GM12878 (cell line): ENCODE results near the gene HEPHL1. TPM values are rescaled to one million over a fixed set of nuclear protein-coding genes. Genes with fewer than 3 reads are reported as not detected.

Experiments used
- ATAC-seq: fragments of 200-7000 bp; cut with Tn5 transposase; 3 replicates; pipeline ENCODE4 v1.9.1; 2020; ENCODE audit warnings: mild to moderate bottlenecking, moderate library complexity
- BruUV-seq: library from RNA; stranded (reverse); fragments of 400-500 nt; replicated peaks from 2 replicates; lab custom pipeline; 2021; lab: Mats Ljungman, UMichigan
- CTCF ChIA-PET: fragments of 300-600 bp; sonication (Branson Sonifier 250); formaldehyde crosslinking; extraction: SDS; loops from one replicate; lab custom pipeline; 2021; ENCODE audit warnings: inconsistent platforms; lab: Yijun Ruan, JAX
- POLR2A ChIA-PET: fragments of 350-600 bp; formaldehyde crosslinking; extraction: SDS; loops from one replicate; lab custom pipeline; 2021; ENCODE audit warnings: inconsistent platforms; lab: Charles Lee
- RAD21 ChIA-PET: fragments of 300-600 bp; sonication (Branson Sonifier 250); formaldehyde crosslinking; loops from one replicate; lab custom pipeline; 2023; ENCODE audit warnings: antibody characterized with exemption; ENCODE audit not compliant: unreplicated experiment; lab: Charles Lee
- SMC1A ChIA-PET: fragments of 300-600 bp; sonication (Branson Sonifier 250); formaldehyde crosslinking; loops from one replicate; lab custom pipeline; 2023; ENCODE audit not compliant: unreplicated experiment, uncharacterized antibody; lab: Charles Lee
- DNase-seq: peaks from one replicate; pipeline ENCODE4 v3.0.0-alpha.2; 2011; ENCODE audit warnings: low read depth, low spot score
- FAIRE-seq: peaks from 3 replicates; lab custom pipeline; 2011; peaks lifted over from hg19 to GRCh38; lab: Jason Lieb, UNC
- H2AFZ ChIP-seq: 2 replicates; pipeline ENCODE4 v1.6.0; 2011; ENCODE audit warnings: low read depth, low read length, control low read depth; ENCODE audit not compliant: control insufficient read depth
- H3K27ac ChIP-seq: 2 replicates; pipeline ENCODE4 v1.5.1; 2011; ENCODE audit warnings: control low read depth; ENCODE audit not compliant: control insufficient read depth, insufficient read depth
- H3K27me3 ChIP-seq, 2 experiments: replicated peaks in 1 of 2; 2 replicates each; pipeline versions ENCODE4 v1.6.0 to v1.6.1; 2011; ENCODE audit warnings: low read length in 1 of 2; ENCODE audit not compliant: control insufficient read depth in 2 of 2, insufficient read depth in 2 of 2
- H3K36me3 ChIP-seq, 2 experiments: 2 replicates each; pipeline ENCODE4 v1.5.1; 2011; ENCODE audit warnings: low read length in 1 of 2; ENCODE audit not compliant: control insufficient read depth in 2 of 2, insufficient read depth in 2 of 2
- H3K4me1 ChIP-seq: 2 replicates; pipeline ENCODE4 v1.6.1; 2011; ENCODE audit warnings: mild to moderate bottlenecking, low read length, moderate library complexity, mixed read lengths; ENCODE audit not compliant: control insufficient read depth, insufficient read depth
- H3K4me2 ChIP-seq: 2 replicates; pipeline ENCODE4 v1.6.0; 2011; ENCODE audit warnings: control low read depth; ENCODE audit not compliant: control insufficient read depth, insufficient read depth
- H3K4me3 ChIP-seq: fragments of 200-600 bp; sonication (generic); 2 replicates; pipeline ENCODE4 v1.5.1; 2016
- H3K79me2 ChIP-seq: 2 replicates; pipeline ENCODE4 v1.6.0; 2011; ENCODE audit warnings: low read length; ENCODE audit not compliant: control insufficient read depth, insufficient read depth
- H3K9ac ChIP-seq: 2 replicates; pipeline ENCODE4 v1.8.0; 2011; ENCODE audit warnings: low read length, control low read depth, mixed read lengths; ENCODE audit not compliant: control insufficient read depth, insufficient read depth
- H3K9me3 ChIP-seq: replicated peaks from 3 replicates; pipeline ENCODE4 v1.5.1; 2011; ENCODE audit warnings: mild to moderate bottlenecking, low read length; ENCODE audit not compliant: control insufficient read depth, insufficient read depth
- H4K20me1 ChIP-seq: 2 replicates; pipeline ENCODE4 v1.6.0; 2011; ENCODE audit not compliant: control insufficient read depth, insufficient read depth
- BMI1 ChIP-seq: fragments of 450-650 bp; IDR thresholded peaks from 2 replicates; pipeline ENCODE4 v1.6.1; 2016; ENCODE audit warnings: mild to moderate bottlenecking, moderate library complexity, borderline replicate concordance
- ELK1 ChIP-seq: IDR thresholded peaks from 2 replicates; pipeline ENCODE4 v1.6.1; 2012; ENCODE audit warnings: low read depth, low read length, improper control_type of control experiment
- IKZF2 ChIP-seq, 2 experiments: fragments of 450-650 bp; IDR thresholded peaks; 2 replicates each; pipeline ENCODE4 v1.6.1; 2017; ENCODE audit warnings: mild to moderate bottlenecking in 2 of 2, moderate library complexity in 2 of 2
- MEF2B ChIP-seq: fragments of 450-650 bp; IDR thresholded peaks from 2 replicates; pipeline ENCODE4 v1.6.1; 2018; ENCODE audit warnings: mild to moderate bottlenecking, moderate library complexity; ENCODE audit not compliant: partially characterized antibody, poor library complexity, severe bottlenecking
- POLR2AphosphoS5 ChIP-seq: IDR thresholded peaks from 2 replicates; pipeline ENCODE4 v1.6.1; 2011; ENCODE audit warnings: mild to moderate bottlenecking, low read length, inconsistent platforms
- RAD21 ChIP-seq: IDR thresholded peaks from 2 replicates; pipeline ENCODE4 v1.6.1; 2011; ENCODE audit warnings: mild to moderate bottlenecking, low read depth, low read length, moderate library complexity; ENCODE audit not compliant: insufficient read depth
- RCOR1 ChIP-seq: conservative IDR thresholded peaks from 2 replicates; pipeline ENCODE4 v1.6.1; 2012; ENCODE audit warnings: low read depth, low read length, improper control_type of control experiment
- SIN3A ChIP-seq: IDR thresholded peaks from 2 replicates; pipeline ENCODE4 v1.6.1; 2012; ENCODE audit warnings: low read depth, low read length, improper control_type of control experiment
- SMARCA5 ChIP-seq: fragments of 450-650 bp; IDR thresholded peaks from 2 replicates; pipeline ENCODE4 v1.6.1; 2017; ENCODE audit warnings: mild to moderate bottlenecking
- TAF1 ChIP-seq: IDR thresholded peaks from 2 replicates; pipeline ENCODE4 v1.6.1; 2011; ENCODE audit warnings: mild to moderate bottlenecking, low read depth, low read length, borderline replicate concordance
- ZBTB40 ChIP-seq: fragments of 450-650 bp; IDR thresholded peaks from 2 replicates; pipeline ENCODE4 v1.6.1; 2016; ENCODE audit warnings: mild to moderate bottlenecking, moderate library complexity, borderline replicate concordance
- WGBS: methylation state at CpG from one replicate; pipeline ENCODE4 v1.1.6; 2016; ENCODE audit warnings: low lambda C conversion rate; ENCODE audit not compliant: insufficient replicate concordance, insufficient coverage; ENCODE audit errors: missing lambda C conversion rate; 5-methylcytosine and 5-hydroxymethylcytosine counted together
- in situ Hi-C: fragments of 300-500 bp; cut with MboI; formaldehyde crosslinking; loops from 9 replicates; pipeline ENCODE4 v1.14.3; 2018; ENCODE audit warnings: mixed read lengths
- intact Hi-C: fragments of 100-400 bp; cut with micrococcal nuclease; formaldehyde crosslinking; loops from one replicate; pipeline ENCODE4 v1.14.2; 2022; ENCODE audit not compliant: unreplicated experiment
- polyA plus RNA-seq, 11 experiments: library from polyadenylated mRNA; depleted of rRNA in 4 of 11; unstranded in 6 of 11; stranded (reverse) in 5 of 11; fragments of >200 nt; fragmentation: Nextera tagmentation in 4 of 11; fragmentation: Illumina TruSeq in 1 of 11; extraction: Ambion mirVana in 4 of 11; extraction: Trizol in 1 of 11; gene quantifications; 1 replicate in 1 of 11; 2 replicates in 10 of 11; pipeline versions ENCODE4 v1.2.1 to v1.2.3, GENCODE V29; 2011 to 2016; ENCODE audit warnings: inconsistent platforms in 2 of 11, missing spikeins in 2 of 11, low read depth in 1 of 11
- total RNA-seq, 4 experiments: library from RNA; depleted of rRNA in 3 of 4; stranded (reverse); fragments of >200 nt in 3 of 4; fragmentation: Illumina TruSeq in 1 of 4; extraction: Trizol in 1 of 4; gene quantifications; 2 replicates each; pipeline versions ENCODE4 v1.2.1 to v1.2.3, GENCODE V29; 2013 to 2021
- TF ChIP-seq, protein P1 (sequence below): IDR thresholded peaks from 2 replicates; pipeline ENCODE4 v1.6.1; 2012; ENCODE audit warnings: low read depth, low read length, improper control_type of control experiment

HEPHL1 gene
- total and polyA plus RNA-seq, 10 of the 15 experiments (the other 5 are each of a cell fraction or from before 2014, with no cell fraction given), result 0.02 to 0.08 (median 0.05) TPM; not detected in 6

DNA sequence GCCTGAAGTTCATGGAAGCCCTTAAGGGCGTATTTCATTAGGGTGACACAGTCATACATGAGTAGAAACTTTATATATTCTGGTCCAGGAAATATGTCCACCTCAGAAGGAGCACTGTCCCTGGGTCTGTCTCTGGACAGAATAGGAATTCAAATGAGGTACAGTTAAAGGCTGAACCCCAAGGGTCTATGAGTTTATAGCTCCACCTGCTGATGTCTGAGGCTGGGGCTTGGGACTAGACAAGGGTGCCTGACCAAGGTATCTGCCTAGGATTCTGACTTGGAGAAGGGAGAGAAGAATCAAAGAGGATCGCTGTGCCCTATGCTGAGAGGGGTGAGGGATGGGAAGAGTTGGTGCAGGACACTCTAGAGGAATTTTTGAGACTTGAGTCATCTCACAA lies 14.9 kb downstream of the HEPHL1 start:
- RAD21 ChIA-PET, result no interaction called here
- POLR2A ChIA-PET, result no interaction called here
- Histone ChIP-seq H3K4me2 (no peak overlapping the region), H3K9ac (no peak overlapping the region), H4K20me1 (no peaks in the 10 kb centered on the region), H3K9me3 (no peaks in the 10 kb centered on the region), H3K4me1 (no peaks in the 10 kb centered on the region), H2AFZ (no peak overlapping the region), H3K36me3 (no peaks in the 10 kb centered on the region), H3K27ac (no peak overlapping the region), H3K27me3 (no peaks in the 10 kb centered on the region), H3K79me2 (no peaks in the 10 kb centered on the region), H3K4me3 (no peak overlapping the region)
- BruUV-seq, result no TSS peak
- in situ Hi-C loops, result no loop called here
- DNase-seq (no peak), ATAC-seq (no peak), FAIRE-seq (no peak)
- SMC1A ChIA-PET, result no interaction called here
- TF ChIP-seq BMI1 (no peak), SIN3A (no peak), ZBTB40 (no peak), ELK1 (no peak), RAD21 (no peak), RCOR1 (no peak), MEF2B (no peak), IKZF2 (IDR thresholded peaks at IDR 0.05) (no peak), POLR2AphosphoS5 (no peak), SMARCA5 (no peak), TAF1 (no peak)
- TF ChIP-seq, protein P1, sequence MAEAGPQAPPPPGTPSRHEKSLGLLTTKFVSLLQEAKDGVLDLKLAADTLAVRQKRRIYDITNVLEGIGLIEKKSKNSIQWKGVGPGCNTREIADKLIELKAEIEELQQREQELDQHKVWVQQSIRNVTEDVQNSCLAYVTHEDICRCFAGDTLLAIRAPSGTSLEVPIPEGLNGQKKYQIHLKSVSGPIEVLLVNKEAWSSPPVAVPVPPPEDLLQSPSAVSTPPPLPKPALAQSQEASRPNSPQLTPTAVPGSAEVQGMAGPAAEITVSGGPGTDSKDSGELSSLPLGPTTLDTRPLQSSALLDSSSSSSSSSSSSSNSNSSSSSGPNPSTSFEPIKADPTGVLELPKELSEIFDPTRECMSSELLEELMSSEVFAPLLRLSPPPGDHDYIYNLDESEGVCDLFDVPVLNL, result no peak
- WGBS, result 27% methylated on average over 2 of the region's 2 CpGs
- CTCF ChIA-PET, result no interaction called here
- intact Hi-C loops, result no loop called here
